Bronchial epithelial cell (primary cell): ENCODE results near the gene ERBIN. TPM values are rescaled to one million over a fixed set of nuclear protein-coding genes. Genes with fewer than 3 reads are reported as not detected.
A peak's percentile ranks its signal among the peaks of the same experiment; 100 is the strongest.

ENCODE experiments used
- DNase-seq: peaks from one replicate; pipeline ENCODE4 v3.0.0-alpha.2; 2010; ENCODE audit warnings: low read depth
- FAIRE-seq: peaks from 2 replicates; lab custom pipeline; 2011; peaks lifted over from hg19 to GRCh38; lab: Jason Lieb, UNC
- H3K27me3 ChIP-seq: 2 replicates; pipeline ENCODE4 v1.5.1; 2011; ENCODE audit warnings: low read length; ENCODE audit not compliant: control insufficient read depth, insufficient read depth
- H3K36me3 ChIP-seq: 2 replicates; pipeline ENCODE4 v1.5.1; 2011; ENCODE audit warnings: low read length; ENCODE audit not compliant: control insufficient read depth, insufficient read depth
- H3K4me3 ChIP-seq: 2 replicates; pipeline ENCODE4 v1.5.1; 2011; ENCODE audit warnings: mild to moderate bottlenecking, low read depth, low read length, control low read depth
- total RNA-seq: library from RNA; depleted of rRNA; stranded (reverse); fragments of >200 nt; gene quantifications from 2 replicates; pipeline ENCODE4 v1.2.1, GENCODE V29; 2014
- TF ChIP-seq, protein P1 (sequence below): IDR thresholded peaks from 2 replicates; pipeline ENCODE4 v1.5.1; 2011; ENCODE audit warnings: mild to moderate bottlenecking, moderate library complexity, low read length, control low read depth, inconsistent platforms; ENCODE audit not compliant: insufficient read depth, severe bottlenecking

ERBIN gene
- total RNA-seq, 1 donor from 2014 or later: 46.1 TPM

DNA sequence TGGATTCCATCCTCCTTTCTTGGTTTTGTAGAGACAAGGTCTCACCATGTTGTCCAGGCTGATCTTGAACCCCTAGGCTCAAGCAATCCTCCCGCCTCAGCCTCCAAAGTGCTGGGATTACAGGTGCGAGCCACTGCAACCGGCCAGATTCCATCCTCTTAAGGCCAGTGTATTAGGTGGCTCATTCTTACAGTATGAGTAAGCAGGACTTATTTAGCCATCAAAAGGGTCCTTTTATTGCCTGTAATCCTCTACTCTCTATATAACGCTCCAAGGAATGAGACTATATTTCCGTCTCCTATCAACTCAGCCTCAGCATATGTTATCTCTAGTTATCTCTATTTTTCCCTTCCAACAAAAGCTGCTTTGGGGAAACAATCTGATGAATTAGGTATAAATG, 3.0 kb upstream of the ERBIN start:
- no peak for DNase-seq
- no peak for FAIRE-seq
- TF ChIP-seq, protein P1, sequence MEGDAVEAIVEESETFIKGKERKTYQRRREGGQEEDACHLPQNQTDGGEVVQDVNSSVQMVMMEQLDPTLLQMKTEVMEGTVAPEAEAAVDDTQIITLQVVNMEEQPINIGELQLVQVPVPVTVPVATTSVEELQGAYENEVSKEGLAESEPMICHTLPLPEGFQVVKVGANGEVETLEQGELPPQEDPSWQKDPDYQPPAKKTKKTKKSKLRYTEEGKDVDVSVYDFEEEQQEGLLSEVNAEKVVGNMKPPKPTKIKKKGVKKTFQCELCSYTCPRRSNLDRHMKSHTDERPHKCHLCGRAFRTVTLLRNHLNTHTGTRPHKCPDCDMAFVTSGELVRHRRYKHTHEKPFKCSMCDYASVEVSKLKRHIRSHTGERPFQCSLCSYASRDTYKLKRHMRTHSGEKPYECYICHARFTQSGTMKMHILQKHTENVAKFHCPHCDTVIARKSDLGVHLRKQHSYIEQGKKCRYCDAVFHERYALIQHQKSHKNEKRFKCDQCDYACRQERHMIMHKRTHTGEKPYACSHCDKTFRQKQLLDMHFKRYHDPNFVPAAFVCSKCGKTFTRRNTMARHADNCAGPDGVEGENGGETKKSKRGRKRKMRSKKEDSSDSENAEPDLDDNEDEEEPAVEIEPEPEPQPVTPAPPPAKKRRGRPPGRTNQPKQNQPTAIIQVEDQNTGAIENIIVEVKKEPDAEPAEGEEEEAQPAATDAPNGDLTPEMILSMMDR: no peak
- H3K36me3 ChIP-seq: no peaks in the 10 kb centered on the region
- H3K4me3 ChIP-seq: no peak overlapping the region
- H3K27me3 ChIP-seq: no peaks in the 10 kb centered on the region

DNA sequence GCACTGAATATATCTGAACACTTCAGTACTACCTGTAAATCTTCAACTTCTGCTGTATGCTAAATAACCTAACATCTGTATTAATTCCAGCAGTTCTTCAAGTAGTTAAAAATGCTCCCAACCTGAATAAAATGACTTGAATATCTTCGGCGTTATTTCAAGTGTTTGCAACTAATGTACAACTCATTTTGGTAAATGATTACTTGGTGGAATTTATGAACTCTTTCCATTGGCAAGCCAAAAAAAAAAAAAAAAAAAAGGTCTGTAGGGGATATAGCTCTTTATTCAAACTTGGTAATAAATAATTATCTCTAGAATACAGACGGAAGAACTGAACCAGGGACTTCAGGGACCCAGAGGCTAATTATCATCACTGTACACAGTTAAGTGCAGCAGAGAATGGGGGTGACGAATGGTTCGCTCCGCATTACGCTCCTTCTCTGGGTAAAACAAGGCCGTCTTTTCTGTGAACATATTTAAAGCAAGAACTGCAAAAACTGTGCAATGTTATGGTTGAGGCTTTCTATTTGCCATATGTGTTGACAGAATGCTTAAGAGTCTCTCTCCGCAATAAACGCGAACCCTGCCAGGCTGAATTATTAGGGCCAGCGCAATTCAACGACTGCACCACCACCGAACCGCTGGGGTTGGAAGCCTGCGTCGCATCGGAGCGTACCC, 1.9 kb upstream of the ERBIN start:
- TF ChIP-seq, protein P1: no peak
- Histone ChIP-seq H3K4me3 (peak overlapping the region; percentile 94), H3K36me3 (no peaks in the 10 kb centered on the region), H3K27me3 (no peaks in the 10 kb centered on the region)
- no peak for FAIRE-seq
- no peak for DNase-seq

DNA sequence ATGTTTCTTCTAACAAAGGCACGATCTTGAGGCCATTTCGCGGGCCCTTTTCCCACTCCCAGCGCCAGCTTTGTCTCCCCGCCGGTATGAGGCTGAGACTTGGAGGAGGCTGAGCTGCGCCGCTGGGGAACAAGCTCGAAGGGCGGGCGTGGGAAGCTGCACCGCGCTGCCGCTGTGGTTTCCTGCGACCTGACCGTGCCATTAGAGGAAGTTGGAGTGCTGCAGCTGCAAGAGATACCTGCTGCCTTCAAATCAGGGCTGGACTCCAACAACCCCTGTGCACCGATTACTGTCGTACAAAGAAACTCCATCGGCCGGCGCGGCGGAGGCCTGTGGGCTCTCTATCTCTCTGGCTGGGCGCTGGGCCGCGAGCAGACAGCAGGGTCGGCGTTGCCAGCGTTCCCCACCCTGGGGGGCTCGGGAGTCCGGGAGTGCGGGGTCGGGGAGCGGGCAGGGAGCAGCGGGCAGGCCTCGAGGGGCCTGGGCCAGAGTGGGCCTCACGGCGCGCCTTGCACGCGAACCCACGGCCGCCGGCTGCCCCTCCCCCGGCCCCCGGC, 1.3 kb upstream of the ERBIN start:
- no peaks in the 10 kb centered on the region for H3K27me3 ChIP-seq
- FAIRE-seq: no peak
- peak; percentile 64 for DNase-seq
- TF ChIP-seq, protein P1: no peak
- H3K36me3 ChIP-seq: no peaks in the 10 kb centered on the region
- H3K4me3 ChIP-seq: peak overlapping the region; percentile 94

DNA sequence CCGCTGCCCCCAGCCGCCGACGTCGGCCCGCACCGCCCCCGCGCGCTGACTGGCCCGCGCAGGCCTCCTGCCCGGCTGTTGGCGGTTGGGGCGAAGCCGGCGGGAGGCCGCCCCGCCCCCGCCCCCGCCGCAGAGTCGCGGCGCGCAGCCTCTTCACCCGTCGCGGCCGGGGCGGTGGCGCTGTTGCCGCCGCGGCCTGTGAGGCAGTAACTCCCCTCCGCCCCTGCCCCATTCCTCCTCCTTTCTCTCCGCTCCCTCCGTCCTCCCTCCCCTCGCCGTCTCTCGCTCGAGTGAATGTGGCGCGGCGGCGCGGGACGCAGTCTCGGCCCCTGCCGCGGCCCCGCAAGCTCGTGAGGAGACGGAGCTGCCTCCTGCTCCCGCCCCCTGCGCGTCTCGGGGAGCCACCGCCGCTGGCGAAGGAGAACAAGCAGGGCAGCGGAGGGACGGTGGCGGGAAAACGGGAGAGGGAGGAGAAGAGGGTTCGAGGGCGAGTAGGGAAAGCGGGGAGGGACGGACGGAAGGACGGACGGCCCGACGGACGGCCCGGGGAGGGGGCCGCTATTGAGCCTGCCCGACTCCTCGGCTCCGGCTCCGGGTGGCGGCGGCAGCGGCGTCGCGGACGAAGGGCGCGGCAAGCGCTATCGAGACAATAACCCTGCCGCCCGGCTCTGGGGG, 637 bp upstream of the ERBIN start:
- peak overlapping the region; percentile 94 for H3K4me3 ChIP-seq
- H3K36me3 ChIP-seq: no peaks in the 10 kb centered on the region
- no peaks in the 10 kb centered on the region for H3K27me3 ChIP-seq
- FAIRE-seq (no peak), DNase-seq (peak; percentile 57)
- TF ChIP-seq, protein P1: peak; percentile 40

DNA sequence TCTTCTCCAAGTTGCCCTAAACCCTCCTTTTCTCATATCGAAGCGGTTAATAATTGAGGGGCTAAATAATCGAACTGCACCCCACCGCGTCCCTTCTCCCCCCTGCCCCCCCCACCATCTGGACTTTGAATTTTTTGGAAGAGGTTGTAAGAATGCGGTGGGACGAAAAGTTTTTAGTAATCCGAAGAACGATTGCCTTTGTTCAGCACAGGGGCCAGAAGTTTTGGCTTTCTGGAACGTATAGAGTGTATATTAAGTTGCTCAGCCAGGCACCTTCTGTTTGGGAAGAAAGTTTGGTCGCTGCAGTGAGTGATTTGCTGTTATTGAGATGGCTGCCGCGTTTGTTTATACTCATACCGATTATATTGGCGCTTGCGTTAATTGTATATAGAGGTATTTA, 518 bp downstream of the ERBIN start:
- TF ChIP-seq, protein P1: no peak
- no peaks in the 10 kb centered on the region for H3K36me3 ChIP-seq
- peak overlapping the region; percentile 94 for H3K4me3 ChIP-seq
- FAIRE-seq (no peak), DNase-seq (peak; percentile 22)
- H3K27me3 ChIP-seq: no peaks in the 10 kb centered on the region
